Fibroblast of lung (primary cell): ENCODE measurements around the gene SLIT3. TPM values are rescaled to one million over a fixed set of nuclear protein-coding genes. Genes with fewer than 3 reads are reported as not detected.

ENCODE experiments used
- DNase-seq, 2 donors: peaks; one replicate each; pipeline versions ENCODE4 v3.0.0 to v3.0.0-alpha.2; 2010; ENCODE audit warnings: low read depth in 2 of 2
- H2AFZ ChIP-seq: 2 replicates; pipeline ENCODE4 v1.5.1; 2012; ENCODE audit warnings: low read length, control low read depth, inconsistent platforms
- H3K27ac ChIP-seq: 2 replicates; pipeline ENCODE4 v1.5.1; 2011; ENCODE audit warnings: low read length, control low read depth; ENCODE audit not compliant: insufficient read depth
- H3K27me3 ChIP-seq: 2 replicates; pipeline ENCODE4 v1.5.1; 2011; ENCODE audit warnings: mild to moderate bottlenecking, low read length; ENCODE audit not compliant: control insufficient read depth, insufficient read depth
- H3K36me3 ChIP-seq: 2 replicates; pipeline ENCODE4 v1.5.1; 2011; ENCODE audit warnings: low read length; ENCODE audit not compliant: control insufficient read depth, insufficient read depth
- H3K4me1 ChIP-seq: 2 replicates; pipeline ENCODE4 v1.5.1; 2011; ENCODE audit warnings: low read length; ENCODE audit not compliant: control insufficient read depth, insufficient read depth; ENCODE audit errors: extremely low read depth
- H3K4me2 ChIP-seq: 2 replicates; pipeline ENCODE4 v1.5.1; 2011; ENCODE audit warnings: low read length, control low read depth; ENCODE audit not compliant: insufficient read depth; ENCODE audit errors: extremely low read depth
- H3K4me3 ChIP-seq, 4 experiments: fragments of 200-600 bp in 1 of 4; sonication (generic) in 1 of 4; replicated peaks in 1 of 4; 2 replicates each; pipeline ENCODE4 v1.5.1; 2011 to 2016; ENCODE audit warnings: low read length in 4 of 4, low read depth in 3 of 4, mild to moderate bottlenecking in 3 of 4, control low read depth in 2 of 4, inconsistent platforms in 1 of 4, mixed read lengths in 1 of 4; ENCODE audit not compliant: insufficient read depth in 1 of 4; ENCODE audit errors: control extremely low read depth in 1 of 4
- H3K79me2 ChIP-seq: 2 replicates; pipeline ENCODE4 v1.5.1; 2012; ENCODE audit warnings: mild to moderate bottlenecking, low read length, inconsistent platforms; ENCODE audit not compliant: control insufficient read depth, insufficient read depth
- H3K9ac ChIP-seq: 2 replicates; pipeline ENCODE4 v1.5.1; 2011; ENCODE audit warnings: mild to moderate bottlenecking, low read length, control low read depth; ENCODE audit not compliant: insufficient read depth
- H3K9me3 ChIP-seq: 2 replicates; pipeline ENCODE4 v1.5.1; 2012; ENCODE audit warnings: low read depth, low read length; ENCODE audit not compliant: control insufficient read depth, insufficient read depth
- H4K20me1 ChIP-seq: 2 replicates; pipeline ENCODE4 v1.5.1; 2011; ENCODE audit warnings: low read length; ENCODE audit not compliant: control insufficient read depth, insufficient read depth; ENCODE audit errors: extremely low read depth
- EZH2 ChIP-seq: IDR thresholded peaks from 2 replicates; pipeline ENCODE4 v1.5.1; 2012; ENCODE audit warnings: low read length, control low read depth, mild to moderate bottlenecking; ENCODE audit errors: missing control alignments
- polyA plus RNA-seq, 2 donors: library from polyadenylated mRNA; depleted of rRNA in 1 of 2; stranded (reverse) in 1 of 2; unstranded in 1 of 2; fragments of >200 nt; gene quantifications; 2 replicates each; pipeline ENCODE4 v1.2.1, GENCODE V29; 2011 to 2012; ENCODE audit warnings: missing spikeins in 1 of 2
- total RNA-seq: library from RNA; depleted of rRNA; stranded (reverse); fragments of >200 nt; gene quantifications from 2 replicates; pipeline ENCODE4 v1.2.1, GENCODE V29; 2014
- TF ChIP-seq, protein P1 (sequence below), 2 donors: IDR thresholded peaks in 1 of 2; conservative IDR thresholded peaks in 1 of 2; 1 replicate in 1 of 2; 2 replicates in 1 of 2; pipeline ENCODE4 v1.5.1; 2011 to 2012; ENCODE audit warnings: low read length in 2 of 2, control low read depth in 1 of 2, inconsistent platforms in 1 of 2, low read depth in 1 of 2, mild to moderate bottlenecking in 1 of 2

SLIT3 gene
- total and polyA plus RNA-seq, 2 donors (not counting 1 experiment from before 2014, with no cell fraction given): 1.6 to 4.6 TPM

DNA sequence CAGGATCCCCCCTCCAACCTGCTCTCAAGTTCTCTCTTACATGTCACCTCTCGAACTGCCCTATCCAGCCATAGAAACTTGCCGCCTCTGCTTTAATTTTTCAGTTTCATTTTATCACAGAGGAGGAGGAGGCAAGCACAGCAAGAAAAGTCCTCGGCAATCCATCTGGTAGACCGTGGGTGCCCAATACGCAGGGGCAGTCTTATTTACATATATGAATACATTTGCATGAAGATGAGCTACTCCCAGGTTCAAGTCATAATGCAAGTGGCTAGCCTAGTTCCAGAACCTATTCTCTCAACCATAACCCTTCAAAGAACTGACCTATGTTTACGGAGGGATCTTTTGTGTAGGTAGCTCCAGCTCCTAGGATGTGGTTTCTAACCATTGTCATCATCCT is 498.6 kb downstream of the SLIT3 start:
- Histone ChIP-seq H3K36me3 (no peaks in the 10 kb centered on the region), H3K27me3 (no peaks in the 10 kb centered on the region), H3K4me1 (no peaks in the 10 kb centered on the region), H3K4me2 (no peak overlapping the region), H3K79me2 (no peaks in the 10 kb centered on the region), H3K27ac (no peak overlapping the region), H3K9ac (no peak overlapping the region), H2AFZ (no peak overlapping the region), H4K20me1 (no peaks in the 10 kb centered on the region), H3K4me3 (no peak overlapping the region), H3K9me3 (no peaks in the 10 kb centered on the region)
- TF ChIP-seq, protein P1, sequence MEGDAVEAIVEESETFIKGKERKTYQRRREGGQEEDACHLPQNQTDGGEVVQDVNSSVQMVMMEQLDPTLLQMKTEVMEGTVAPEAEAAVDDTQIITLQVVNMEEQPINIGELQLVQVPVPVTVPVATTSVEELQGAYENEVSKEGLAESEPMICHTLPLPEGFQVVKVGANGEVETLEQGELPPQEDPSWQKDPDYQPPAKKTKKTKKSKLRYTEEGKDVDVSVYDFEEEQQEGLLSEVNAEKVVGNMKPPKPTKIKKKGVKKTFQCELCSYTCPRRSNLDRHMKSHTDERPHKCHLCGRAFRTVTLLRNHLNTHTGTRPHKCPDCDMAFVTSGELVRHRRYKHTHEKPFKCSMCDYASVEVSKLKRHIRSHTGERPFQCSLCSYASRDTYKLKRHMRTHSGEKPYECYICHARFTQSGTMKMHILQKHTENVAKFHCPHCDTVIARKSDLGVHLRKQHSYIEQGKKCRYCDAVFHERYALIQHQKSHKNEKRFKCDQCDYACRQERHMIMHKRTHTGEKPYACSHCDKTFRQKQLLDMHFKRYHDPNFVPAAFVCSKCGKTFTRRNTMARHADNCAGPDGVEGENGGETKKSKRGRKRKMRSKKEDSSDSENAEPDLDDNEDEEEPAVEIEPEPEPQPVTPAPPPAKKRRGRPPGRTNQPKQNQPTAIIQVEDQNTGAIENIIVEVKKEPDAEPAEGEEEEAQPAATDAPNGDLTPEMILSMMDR (conservative IDR thresholded peaks at IDR 0.05 in 1 of 2, IDR thresholded peaks at IDR 0.05 in 1 of 2; ENCODE audit: low read depth in 1 of 2, low read length in 2 of 2): no peak
- no peak for TF ChIP-seq EZH2
- no peak for DNase-seq

DNA sequence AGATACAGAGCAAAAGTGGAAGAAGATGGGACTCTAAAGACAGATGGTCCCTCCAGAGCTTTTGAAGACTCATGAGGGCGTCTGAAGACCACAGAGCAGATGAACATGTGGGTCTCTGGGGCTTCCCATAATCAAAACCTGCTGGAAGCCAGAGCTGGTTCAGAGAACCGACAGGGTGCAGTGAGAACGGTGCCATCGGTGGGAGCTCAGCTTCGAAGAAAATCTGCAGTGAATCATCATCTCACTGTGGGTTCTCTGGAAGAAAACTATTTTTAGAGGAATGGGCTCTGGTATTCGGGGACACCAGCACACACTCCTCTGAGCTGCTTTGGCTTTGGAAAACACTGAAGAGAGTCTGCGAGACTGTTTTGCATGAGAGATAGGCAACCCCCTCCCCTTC is 499.4 kb downstream of the SLIT3 start:
- peak in 1 of 2 donors; percentile 27 for DNase-seq
- H3K4me2 ChIP-seq: no peak overlapping the region

DNA sequence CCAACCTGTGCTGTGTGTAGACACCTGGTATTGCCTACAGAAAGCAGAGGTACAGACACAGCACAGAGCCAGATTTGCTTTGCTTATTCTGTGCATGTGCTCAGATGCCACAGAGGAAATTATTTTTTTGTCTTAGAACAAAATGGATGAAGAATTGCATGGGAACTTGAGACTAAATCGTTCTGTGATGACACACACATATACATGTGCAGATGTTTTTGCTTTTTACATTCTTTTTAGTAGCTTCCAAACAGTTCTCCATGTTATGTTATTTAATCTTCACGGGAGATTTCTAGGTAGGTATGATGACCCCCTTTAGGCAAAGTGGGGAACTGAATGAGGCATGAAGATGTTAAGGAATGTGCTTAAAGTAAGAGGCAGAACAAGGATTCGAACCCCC is 500.2 kb downstream of the SLIT3 start:
- no peaks in the 10 kb centered on the region for H3K36me3 ChIP-seq
- H2AFZ ChIP-seq: no peak overlapping the region
- no peak overlapping the region for H3K4me2 ChIP-seq
- no peaks in the 10 kb centered on the region for H3K4me1 ChIP-seq
- no peaks in the 10 kb centered on the region for H3K27me3 ChIP-seq
- TF ChIP-seq EZH2: no peak
- TF ChIP-seq, protein P1 (conservative IDR thresholded peaks at IDR 0.05 in 1 of 2, IDR thresholded peaks at IDR 0.05 in 1 of 2; ENCODE audit: low read depth in 1 of 2, low read length in 2 of 2): no peak
- H3K9me3 ChIP-seq: no peaks in the 10 kb centered on the region
- H4K20me1 ChIP-seq: no peaks in the 10 kb centered on the region
- no peak overlapping the region for H3K27ac ChIP-seq
- H3K9ac ChIP-seq: no peak overlapping the region
- H3K79me2 ChIP-seq: no peaks in the 10 kb centered on the region
- DNase-seq: no peak
- no peak overlapping the region for H3K4me3 ChIP-seq

More for the DNA sequence above, 499.4 kb downstream of the SLIT3 start:
- Histone ChIP-seq H3K27me3 (no peaks in the 10 kb centered on the region), H4K20me1 (no peaks in the 10 kb centered on the region), H3K27ac (no peak overlapping the region), H3K79me2 (no peaks in the 10 kb centered on the region), H3K9me3 (no peaks in the 10 kb centered on the region), H2AFZ (no peak overlapping the region), H3K36me3 (no peaks in the 10 kb centered on the region), H3K4me3 (no peak overlapping the region), H3K4me1 (no peaks in the 10 kb centered on the region), H3K9ac (no peak overlapping the region)
- TF ChIP-seq EZH2: no peak
- TF ChIP-seq, protein P1 (conservative IDR thresholded peaks at IDR 0.05 in 1 of 2, IDR thresholded peaks at IDR 0.05 in 1 of 2; ENCODE audit: low read depth in 1 of 2, low read length in 2 of 2): no peak
